ENCODE measurements around the gene HK2. TPM values are rescaled to one million over a fixed set of nuclear protein-coding genes. Genes with fewer than 3 reads are reported as not detected.

Gene HK2
- total and polyA plus RNA-seq, 7 donors, result 14.3 to 229 (median 84.2) TPM

- no peak for DNase-seq
- H3K36me3 ChIP-seq (ENCODE audit: insufficient read depth in 1 of 2, low read depth in 1 of 2), result no peaks in the 10 kb centered on the region
- ATAC-seq, result no peak
- TF ChIP-seq, protein P1, sequence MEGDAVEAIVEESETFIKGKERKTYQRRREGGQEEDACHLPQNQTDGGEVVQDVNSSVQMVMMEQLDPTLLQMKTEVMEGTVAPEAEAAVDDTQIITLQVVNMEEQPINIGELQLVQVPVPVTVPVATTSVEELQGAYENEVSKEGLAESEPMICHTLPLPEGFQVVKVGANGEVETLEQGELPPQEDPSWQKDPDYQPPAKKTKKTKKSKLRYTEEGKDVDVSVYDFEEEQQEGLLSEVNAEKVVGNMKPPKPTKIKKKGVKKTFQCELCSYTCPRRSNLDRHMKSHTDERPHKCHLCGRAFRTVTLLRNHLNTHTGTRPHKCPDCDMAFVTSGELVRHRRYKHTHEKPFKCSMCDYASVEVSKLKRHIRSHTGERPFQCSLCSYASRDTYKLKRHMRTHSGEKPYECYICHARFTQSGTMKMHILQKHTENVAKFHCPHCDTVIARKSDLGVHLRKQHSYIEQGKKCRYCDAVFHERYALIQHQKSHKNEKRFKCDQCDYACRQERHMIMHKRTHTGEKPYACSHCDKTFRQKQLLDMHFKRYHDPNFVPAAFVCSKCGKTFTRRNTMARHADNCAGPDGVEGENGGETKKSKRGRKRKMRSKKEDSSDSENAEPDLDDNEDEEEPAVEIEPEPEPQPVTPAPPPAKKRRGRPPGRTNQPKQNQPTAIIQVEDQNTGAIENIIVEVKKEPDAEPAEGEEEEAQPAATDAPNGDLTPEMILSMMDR (IDR thresholded peaks at IDR 0.05), result no peak
- H3K27me3 ChIP-seq (ENCODE audit: insufficient read depth in 3 of 3, low read length in 2 of 3), result no peaks in the 10 kb centered on the region
- 54 to 63% (median 61%) methylated on average over 7 of the region's 7 CpGs for WGBS, 3 donors
- H3K9me3 ChIP-seq, result no peaks in the 10 kb centered on the region
- H3K4me1 ChIP-seq, result no peaks in the 10 kb centered on the region
- intact Hi-C loops (cut with DNase I), result no loop called here
- H3K27ac ChIP-seq, result no peak overlapping the region
- no peak overlapping the region for H3K4me3 ChIP-seq
Measured at GRCh38 chr2:74816540-74817303, 17.2 kb upstream of the HK2 start.

DNA sequence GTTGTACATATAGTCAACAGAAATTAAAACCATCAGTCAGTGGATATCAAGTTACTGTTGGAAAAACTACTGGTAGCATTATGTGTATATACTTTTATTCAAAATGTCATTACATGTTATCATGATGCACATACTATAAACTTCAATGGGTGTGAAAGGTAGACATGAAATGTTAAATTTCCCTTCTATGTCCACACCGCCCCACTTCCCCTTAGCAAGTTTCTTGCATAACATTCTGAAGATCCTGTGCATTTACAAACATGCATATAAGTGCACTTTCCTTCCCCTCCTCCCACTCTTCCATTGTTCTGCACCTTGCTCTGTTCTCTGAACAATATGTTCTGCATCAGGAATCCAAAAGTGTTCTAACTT, 16.6 kb upstream of the HK2 start:
- no peak overlapping the region for H3K4me3 ChIP-seq
- TF ChIP-seq, protein P1 (IDR thresholded peaks at IDR 0.05), result no peak
- no peak overlapping the region for H3K27ac ChIP-seq
- no peaks in the 10 kb centered on the region for H3K9me3 ChIP-seq
- no peaks in the 10 kb centered on the region for H3K4me1 ChIP-seq
- 84 to 93% (median 86%) methylated on average over 1 of the region's 1 CpG for WGBS, 3 donors
- intact Hi-C loops (cut with DNase I), result no loop called here
- ATAC-seq (no peak), DNase-seq (no peak)
- no peaks in the 10 kb centered on the region for H3K36me3 ChIP-seq (ENCODE audit: insufficient read depth in 1 of 2, low read depth in 1 of 2)
- no peaks in the 10 kb centered on the region for H3K27me3 ChIP-seq (ENCODE audit: insufficient read depth in 3 of 3, low read length in 2 of 3)

- TF ChIP-seq, protein P1 (IDR thresholded peaks at IDR 0.05), result no peak
- no peaks in the 10 kb centered on the region for H3K9me3 ChIP-seq
- H3K27me3 ChIP-seq (ENCODE audit: insufficient read depth in 3 of 3, low read length in 2 of 3), result no peaks in the 10 kb centered on the region
- no peak overlapping the region for H3K4me3 ChIP-seq
- no peak for ATAC-seq
- H3K27ac ChIP-seq, result no peak overlapping the region
- H3K36me3 ChIP-seq (ENCODE audit: insufficient read depth in 1 of 2, low read depth in 1 of 2), result no peaks in the 10 kb centered on the region
- no peaks in the 10 kb centered on the region for H3K4me1 ChIP-seq
- intact Hi-C loops (cut with DNase I), result no loop called here
- no peak for DNase-seq
Measured at GRCh38 chr2:74819702-74820101, 14.2 kb upstream of the HK2 start.

DNA sequence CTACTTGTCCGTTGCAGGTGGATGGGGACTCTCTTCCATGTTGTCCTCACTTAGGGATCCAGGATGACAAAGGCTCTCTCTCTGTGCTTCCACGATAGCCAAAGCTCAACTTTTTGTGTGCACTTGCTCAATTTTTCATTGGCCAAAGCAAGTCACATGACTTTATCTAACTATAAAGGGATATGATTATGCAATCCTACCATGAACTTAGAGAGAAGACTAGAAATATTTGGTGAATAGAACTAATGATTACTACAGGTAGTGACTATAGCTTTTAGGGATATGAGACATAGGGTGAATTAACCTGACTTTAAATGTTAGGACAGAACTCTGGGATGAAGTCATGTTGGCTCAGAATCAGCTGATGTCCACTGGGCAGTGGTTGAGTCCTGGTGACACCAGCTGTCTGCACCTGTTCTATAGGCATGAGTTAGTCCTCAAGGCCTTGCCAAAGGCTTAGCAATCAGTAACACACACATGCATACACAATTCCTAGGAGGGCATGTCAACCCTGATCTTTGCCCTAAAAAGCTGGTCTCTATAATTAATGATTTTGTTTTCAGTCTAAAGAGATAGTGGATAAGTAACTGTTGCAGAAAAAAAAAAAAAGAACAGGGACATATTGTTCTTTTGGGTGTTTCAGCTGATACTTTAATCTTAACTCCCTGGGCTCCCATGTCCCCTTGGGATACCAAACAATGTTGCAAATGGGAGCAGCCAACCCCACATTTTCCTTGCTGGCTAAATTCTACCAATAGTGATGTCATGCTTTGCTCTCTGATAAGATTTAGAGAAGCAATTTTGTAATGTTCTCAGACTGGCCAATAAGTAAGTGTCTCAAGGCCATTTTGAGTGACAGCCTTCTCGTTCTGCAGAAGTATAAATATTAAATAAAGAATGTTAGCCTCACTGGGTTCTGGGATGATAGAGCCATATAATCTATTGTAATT, 12.5 kb upstream of the HK2 start:
- 56 to 70% (median 60%) methylated on average over 3 of the region's 3 CpGs for WGBS, 3 donors
- no peaks in the 10 kb centered on the region for H3K27me3 ChIP-seq (ENCODE audit: insufficient read depth in 3 of 3, low read length in 2 of 3)
- intact Hi-C loops (cut with DNase I), result no loop called here

More for the DNA sequence above, 12.5 kb upstream of the HK2 start:
- H3K27ac ChIP-seq, result no peak overlapping the region
- no peaks in the 10 kb centered on the region for H3K36me3 ChIP-seq (ENCODE audit: insufficient read depth in 1 of 2, low read depth in 1 of 2)
- H3K4me3 ChIP-seq, result no peak overlapping the region
- H3K4me1 ChIP-seq, result no peaks in the 10 kb centered on the region
- DNase-seq (no peak), ATAC-seq (peak; percentile 65 to 89 (median 75))
- TF ChIP-seq, protein P1 (IDR thresholded peaks at IDR 0.05), result no peak
- no peaks in the 10 kb centered on the region for H3K9me3 ChIP-seq
